HG03039 (cell line): Measurements from ENCODE around the gene DLX2.

Experiments used
- ATAC-seq: cut with Tn5 transposase; IDR thresholded peaks from one replicate; pipeline ENCODE4 v1.9.1; 2021; ENCODE audit warnings: mild to moderate bottlenecking, moderate library complexity; ENCODE audit not compliant: unreplicated experiment

DLX2 gene

DNA sequence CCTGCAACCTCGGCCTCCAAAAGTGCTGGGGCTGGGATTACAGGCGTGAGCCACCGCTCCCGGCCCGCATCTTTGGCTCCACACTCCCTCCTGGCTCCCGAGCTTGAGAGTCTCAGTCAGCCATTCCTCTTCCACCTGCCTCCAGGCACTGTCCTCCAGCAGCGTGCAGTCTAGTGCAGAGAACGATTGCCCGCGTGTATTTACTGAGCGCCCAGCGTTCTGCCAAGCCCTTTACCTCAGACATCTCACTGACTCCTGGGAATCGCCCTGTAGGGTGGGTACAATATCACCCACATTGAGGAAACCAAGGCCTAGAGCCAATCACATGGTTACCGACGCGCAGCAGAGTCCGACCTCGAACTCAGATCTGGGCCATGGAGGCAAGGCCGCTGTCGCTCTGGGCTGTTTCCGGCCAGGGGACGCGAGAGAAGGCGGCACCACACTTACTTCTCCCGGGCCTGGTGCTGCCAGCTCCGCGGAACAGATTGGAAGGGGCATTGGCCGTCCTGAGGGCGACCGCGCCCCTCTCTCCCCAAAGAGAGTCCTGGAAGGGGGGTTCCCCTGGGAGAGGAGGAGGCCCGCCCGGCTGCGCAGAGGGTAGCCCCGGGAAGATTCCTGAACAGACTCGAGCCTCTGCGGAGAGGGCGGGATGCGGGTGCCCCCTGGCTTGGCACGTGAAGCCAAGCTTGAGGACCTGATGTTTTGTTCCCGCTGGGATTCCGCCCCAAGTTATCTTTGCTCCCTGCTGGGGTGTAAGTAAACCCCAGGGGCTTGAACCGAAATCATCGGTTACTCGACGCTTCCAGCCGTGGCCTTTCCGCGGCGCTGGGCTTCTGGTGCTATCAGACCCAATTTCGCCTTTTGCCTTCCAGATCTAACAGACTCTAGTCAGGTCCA, 5.2 kb upstream of the DLX2 start:
- no peak for ATAC-seq

DNA sequence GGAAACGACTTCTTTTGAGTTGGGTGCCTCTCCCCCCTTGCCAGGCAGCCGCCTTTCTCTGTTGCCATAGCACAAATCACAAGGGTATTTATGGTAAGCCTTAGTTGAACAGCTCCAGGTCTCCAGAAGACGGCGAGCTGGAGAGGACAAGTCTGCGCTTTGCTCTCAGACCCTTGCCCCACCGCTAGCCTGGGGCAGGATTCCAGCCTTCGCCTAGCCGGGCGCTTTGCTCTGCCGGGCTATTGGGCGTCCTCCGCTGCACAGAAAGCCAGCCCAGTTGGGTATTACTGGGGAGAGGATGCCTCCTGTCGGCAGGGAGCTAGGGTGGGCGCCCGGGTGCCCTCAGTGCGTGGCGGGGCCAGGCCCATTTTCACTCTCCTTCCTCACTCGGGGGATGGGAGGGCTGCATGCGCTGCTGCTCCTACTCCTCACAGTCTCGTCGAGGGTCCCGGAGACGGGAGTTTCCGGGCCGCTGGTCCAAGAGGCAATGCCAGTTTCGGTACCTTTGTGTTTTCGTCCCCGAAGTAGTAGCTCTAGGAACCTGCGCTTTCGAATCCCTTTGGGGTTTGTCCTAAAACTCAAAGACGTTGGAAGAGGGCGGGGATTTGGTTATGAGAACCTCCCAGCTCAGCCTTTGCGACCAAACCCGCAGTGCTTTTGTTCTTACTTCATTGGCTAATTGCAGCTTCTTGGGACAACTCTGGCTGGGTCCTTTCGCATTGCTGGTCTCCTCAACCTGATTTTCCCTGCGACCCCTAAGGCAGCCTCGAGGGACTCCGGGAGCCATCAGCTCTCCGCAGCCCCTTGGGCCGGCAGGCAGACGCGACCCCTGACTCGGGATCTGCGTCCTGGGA, 3.6 kb upstream of the DLX2 start:
- ATAC-seq = no peak

DNA sequence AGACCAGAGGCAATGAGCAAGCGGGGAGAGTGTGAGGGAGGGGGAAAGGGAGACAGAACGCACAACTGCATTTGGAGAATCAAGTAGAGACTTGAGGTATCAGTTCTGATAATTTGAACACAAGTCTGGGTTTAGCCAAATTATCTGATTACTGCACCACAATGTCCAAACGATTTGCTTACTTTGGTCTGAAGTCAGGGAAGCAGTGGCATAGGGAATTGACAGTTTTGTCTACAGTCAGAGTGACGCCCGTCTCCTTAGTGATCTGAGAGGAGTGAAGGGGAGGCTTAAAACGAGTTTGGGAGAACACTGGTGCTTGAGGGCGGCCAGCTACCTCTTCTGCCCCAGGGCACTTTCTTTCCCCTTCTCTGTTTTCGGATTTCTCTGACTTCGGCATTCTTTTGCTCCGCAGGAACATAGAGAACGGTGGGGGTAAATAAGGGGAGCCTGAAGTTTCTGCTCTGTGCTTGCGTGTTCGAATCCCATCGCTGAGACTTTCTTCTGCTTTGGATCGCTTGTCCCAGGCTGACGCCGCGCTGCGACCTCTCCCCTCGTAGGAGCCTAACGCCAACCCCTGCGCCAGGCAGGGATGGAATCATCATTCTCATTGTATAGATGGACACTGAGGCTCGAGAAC, 2.9 kb upstream of the DLX2 start:
- no peak for ATAC-seq

DNA sequence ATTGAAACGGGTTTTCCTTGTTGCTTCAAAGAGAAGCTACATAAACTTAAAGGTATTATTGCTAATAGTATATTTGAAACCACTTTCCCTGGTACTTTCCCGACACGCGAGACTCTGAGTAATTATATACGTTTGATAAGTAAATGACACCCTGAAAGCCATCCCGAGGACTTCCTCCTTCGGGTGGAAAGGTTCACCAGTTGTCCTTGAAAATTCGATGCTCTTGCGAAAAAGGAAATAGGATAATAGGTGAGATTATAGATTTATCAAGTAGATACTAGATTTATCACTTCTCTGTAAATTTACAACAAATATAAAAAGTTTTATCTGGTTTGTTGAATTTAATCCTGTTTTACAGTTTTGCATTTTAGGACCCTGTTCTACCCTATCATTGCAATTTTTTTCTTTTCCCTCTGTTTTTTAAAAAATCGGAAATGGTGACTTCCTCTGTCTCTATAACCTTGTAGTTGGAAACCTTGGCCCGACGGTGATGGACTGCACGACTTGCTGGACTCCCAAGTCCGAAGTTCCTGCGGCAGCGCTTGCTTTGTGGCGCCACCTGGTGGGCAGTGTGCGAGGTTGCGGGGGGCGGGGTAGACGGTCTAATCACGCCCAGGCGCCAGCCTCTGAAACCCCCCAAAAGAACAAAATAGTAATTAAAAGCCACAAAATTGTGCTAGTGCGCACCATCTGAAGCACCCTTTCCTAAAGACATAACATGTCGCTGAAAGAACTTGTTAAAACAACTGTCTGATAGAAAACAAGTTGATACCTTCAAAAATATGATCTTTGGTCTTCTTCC, 972 bp upstream of the DLX2 start:
- no peak for ATAC-seq

DNA sequence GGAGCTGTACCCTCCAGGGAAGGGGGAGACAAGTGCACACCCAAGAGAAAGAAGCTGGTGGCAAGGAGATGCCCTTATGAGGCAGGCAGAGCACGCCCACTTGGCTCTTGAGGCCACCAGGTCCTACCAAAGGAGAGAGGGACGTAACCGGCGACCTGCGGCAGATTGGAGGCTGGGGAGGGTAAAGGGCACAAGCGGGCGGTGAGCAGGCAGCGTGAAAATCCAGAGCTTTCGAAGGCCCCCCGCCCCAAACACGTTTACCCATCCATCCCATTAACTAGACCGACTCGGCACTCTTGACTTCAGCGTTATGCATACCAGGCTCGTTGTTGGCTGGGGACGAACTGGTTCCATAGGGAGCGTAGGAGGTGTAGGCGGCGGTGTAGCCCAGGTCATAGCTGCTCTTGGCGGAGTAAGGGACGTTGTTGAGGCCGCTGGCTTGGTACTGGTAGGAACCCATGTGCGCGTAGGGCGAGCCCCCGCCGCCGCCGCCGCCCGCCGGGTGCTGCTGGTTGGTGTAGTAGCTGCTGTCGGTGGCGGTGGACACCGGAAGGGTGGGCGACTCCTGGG, 794 bp downstream of the DLX2 start:
- ATAC-seq = no peak

DNA sequence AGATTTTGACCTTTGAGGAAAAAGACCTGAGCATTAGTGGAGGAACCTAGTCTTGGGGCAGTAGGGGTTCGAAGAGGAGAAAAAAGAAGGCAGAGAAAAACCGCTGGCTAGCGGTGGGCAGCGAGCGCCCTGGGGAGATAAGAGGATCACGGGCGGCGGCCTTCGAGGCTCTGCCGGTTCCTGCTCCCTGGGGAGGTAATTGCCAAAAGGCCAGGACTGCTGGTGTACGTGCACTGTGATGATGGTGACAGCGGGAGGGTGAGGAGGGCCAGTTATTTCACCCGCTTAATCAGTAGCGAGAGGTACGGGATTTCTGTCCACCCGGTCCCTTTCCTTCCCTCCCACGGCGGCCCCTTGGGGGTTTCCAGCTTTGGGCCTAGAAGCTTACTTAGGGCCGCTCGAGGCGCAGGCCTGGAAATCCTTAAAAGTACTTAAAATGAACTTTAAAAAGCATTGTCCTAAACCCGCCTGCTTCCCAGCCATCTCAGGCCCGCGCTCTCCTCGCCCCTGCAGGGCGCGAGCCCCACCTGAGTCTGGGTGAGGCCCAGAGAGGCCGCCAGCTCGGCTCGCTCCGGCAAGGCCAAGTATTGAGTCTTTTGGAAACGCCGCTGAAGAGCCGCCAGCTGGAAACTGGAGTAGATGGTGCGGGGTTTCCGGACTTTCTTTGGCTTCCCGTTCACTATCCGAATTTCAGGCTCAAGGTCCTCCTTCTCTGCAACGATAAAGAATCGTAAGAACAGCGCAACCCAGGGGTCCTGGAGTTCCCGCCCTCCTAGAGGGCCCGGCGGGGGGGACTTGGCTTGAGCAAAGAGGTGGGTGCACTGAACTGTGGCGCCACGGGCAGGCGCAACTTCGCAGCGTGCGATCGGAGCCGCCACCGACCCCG, 1.5 kb downstream of the DLX2 start:
- no peak for ATAC-seq

DNA sequence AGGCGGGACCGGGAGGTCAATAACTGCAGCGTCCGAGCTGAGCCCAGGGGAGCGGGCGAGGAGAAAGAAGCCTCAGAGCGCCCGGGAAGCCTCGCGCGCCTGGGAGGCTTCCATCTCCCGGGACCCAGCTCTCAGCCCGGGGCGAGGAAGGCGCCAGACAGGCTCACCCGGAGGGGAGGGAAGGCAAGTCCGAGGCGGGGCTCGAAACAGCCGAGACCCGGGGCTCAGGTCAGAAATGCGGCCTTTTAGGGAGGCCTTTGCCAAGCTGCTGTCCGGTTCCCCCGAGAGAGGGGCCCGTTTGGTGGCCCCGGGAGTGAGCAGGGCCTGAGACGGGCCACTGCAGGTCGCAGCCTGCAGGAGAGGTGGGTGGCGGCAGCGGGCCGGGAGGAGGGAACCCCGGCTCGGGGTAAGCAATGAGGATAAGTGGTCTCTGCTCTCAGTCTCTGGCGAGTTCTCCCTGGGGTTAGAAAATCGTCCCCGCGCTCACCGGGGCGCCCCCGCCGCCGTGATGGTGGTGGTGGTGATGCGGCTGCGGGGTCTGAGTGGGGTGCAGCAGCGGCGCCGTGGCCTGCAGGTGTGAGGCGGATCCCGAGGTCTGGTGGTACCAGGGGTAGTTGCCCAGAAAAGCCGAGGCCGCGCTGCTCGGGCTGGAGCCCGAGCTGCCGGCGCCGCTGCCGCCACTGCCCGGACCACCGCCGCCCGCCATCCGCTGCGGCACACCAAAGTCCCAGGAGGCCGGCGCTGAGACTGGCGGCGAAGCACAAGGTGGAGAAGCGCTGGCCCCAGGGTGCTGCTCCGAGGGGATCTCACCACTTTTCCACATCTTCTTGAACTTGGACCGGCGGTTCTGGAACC, 2.4 kb downstream of the DLX2 start:
- no peak for ATAC-seq

DNA sequence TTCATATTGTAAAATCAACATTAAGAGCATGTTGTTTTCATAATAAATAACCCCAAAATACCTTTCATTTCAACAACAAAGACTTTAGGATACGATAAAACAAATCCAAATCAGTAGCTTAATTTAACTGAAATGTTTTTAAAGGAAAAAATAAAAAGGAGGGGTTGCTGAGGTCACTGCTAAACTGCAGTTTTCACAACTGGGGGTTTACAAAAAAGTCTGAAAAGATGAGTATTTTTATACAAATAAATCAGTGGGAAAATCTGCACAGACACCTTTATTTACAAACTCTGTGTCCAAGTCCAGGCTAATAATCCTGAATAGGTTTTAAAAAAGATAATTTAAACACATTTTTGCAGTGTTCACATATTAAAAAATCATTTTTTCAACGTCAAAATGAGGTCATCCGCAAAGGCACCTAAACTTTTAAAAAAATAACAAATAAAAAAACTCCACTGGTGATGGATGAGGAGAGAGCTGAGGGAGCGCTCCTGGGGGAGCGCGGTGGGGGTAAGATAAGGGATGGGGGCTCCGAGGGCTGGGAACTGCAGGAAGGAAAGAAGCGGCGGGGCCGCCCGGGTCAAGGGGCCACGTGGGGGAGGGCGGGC, 3.1 kb downstream of the DLX2 start:
- no peak for ATAC-seq

DNA sequence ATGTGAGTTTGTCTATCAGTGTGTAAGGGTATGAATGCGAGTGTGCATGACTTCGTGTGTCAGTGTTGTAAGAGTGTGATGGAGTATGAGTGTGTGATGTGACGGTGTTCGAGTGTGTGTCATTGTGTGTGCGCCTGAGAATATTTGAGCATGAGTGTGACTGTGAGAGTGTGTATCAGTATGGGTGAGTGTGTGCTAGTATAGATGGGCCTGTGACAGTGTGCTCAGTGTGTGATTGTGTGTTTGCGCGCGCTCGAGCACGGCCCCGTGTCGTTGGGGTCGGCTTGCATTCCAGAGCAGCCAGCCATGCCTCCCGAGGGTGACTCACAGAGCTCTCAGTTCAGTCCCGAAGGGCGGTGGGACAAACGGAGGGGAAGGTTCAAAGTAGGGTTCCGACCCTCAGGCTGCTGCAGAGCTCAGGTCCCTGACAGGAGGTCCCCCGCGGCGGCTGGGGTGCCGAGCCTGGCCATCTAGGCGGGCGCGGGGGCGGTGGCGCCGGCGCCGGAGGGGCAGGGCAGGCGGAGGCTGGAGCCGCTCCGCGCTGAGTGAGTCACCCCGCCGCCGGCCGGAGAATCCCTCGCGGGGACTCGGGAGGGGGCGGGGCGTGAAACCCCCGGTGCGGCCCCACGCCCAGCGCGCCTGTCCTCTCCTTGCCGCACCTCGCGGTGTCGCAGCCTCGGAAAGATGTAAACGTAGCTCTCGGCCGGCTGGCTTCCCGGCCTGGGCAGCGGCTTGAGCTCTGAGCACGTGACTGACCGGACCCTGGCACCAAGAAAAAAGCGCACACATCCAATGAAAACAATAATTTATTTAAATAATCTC, 3.8 kb downstream of the DLX2 start:
- ATAC-seq = no peak

DNA sequence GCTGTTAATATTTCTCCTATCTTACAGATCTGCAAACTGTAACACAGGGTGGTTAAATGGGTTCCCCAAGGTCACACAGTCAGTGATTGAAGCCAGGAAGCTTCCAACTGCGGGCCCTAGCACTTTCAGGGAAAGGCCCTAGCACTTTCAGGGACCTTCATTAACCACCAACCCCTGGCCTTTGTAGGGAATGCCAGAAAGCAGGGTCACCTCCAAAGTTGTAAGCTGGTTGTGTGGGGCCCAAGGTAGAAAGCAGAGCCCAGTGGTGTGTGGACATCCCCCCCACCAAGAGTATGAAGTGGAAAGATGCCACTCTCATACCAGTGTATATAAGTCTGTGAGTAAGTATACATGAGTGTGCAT, 4.4 kb downstream of the DLX2 start:
- no peak for ATAC-seq

DNA sequence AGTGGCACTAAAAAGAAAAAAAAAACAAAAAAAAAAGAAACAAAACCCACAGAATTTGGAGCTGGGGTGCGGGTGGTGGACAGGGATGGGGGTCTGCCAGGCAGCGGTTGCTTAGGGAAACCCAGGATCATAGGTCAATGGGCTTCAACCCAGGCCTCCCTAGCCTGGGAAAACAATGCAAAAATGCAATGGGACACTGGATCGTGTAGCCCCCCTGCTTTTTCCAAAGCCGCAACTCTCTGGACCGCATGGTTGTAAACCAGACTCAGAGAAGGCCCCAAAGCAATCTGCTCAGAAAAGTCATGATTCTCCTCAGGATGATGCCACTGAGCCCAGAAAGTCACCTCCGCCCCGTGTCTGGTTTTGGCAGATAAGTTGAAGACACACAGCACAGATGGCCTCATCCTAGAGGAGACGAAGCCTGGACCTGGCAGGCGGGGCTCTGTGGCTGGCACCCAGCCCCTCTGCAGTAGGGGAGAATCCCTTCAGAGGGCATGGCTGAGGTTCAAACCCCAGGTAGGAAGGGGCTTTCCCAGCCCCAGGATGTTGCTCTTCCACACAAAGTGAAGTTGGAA, 5.1 kb downstream of the DLX2 start:
- no peak for ATAC-seq

DNA sequence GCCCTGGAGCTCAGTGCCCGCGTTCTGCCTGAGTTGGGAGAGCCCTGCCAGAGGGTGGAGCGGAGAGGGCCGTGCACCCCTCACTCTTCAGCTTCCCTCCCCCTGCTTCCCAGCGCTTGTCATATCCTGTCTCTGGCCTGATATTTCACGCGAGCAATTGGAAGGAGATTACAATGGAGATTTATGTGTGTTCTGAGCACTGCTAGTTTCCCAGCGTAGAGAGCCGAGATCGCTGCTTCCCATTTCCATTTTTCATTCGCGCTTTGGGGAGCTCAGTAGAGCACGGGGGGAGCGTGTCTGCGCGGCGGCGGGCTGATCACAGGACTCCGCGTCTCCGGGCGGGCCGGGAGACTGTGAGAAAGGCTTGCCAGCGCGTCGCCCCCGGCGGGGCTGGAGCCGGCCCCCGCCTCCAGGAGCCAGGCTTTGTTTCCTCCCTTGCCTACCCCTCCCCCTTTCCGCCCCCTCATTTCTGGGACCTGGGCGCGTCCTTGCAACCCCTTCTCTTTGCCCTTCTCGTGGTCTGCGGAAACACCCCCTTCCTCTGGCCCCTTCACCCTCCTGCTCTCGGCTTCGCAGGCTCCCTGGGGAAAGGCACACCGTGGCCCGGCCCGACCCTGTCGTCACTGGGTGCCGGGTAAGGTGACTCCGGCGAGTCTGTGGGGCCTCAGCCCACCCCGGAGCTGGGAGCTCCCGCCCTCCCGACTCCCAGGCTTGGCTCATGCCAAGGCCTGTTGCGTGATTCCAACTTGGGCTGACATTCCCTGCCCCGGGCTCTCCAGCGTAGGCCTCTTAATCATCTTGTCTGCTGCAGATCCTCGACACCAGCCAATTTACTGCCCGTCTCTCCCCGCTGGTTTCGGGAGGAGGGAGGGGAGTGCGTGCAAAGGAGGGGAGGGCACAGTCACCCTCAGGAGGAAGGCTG, 5.8 kb downstream of the DLX2 start:
- ATAC-seq = no peak

DNA sequence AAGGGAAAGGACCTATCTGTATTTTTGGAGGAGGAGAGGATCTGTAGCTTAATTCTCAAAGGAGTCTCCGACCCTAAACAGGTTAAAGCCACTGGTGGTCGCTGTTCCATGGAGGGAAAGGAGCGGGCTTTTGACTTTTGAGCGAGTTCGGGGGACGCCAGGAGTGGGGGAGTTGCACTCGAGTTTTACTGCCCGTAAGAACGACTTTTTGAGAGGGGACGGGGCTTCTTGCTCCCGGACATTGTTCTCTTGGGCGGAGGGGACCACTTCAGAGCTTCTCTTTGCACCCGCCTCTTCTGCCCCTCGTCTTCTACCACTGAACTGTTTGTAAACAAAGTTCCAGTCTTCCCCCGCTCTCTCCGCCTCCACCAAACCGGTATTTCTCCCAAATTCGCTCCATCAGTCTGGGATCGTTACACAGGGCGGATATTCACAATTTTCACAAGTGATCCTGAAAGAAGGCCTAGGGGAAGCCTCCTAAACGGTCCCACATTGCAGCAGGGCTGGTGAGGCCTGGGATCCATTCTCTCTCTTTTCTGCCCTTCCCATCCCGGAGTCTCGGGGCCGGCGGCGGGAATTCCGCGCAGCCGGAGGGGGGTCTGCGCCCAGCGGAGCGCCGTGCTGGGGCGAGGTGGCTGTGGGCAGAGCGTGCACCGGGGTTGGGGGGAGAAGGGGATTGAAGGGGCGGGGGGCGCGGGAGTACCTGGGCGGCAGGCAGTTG, 6.6 kb downstream of the DLX2 start:
- no peak for ATAC-seq

DNA sequence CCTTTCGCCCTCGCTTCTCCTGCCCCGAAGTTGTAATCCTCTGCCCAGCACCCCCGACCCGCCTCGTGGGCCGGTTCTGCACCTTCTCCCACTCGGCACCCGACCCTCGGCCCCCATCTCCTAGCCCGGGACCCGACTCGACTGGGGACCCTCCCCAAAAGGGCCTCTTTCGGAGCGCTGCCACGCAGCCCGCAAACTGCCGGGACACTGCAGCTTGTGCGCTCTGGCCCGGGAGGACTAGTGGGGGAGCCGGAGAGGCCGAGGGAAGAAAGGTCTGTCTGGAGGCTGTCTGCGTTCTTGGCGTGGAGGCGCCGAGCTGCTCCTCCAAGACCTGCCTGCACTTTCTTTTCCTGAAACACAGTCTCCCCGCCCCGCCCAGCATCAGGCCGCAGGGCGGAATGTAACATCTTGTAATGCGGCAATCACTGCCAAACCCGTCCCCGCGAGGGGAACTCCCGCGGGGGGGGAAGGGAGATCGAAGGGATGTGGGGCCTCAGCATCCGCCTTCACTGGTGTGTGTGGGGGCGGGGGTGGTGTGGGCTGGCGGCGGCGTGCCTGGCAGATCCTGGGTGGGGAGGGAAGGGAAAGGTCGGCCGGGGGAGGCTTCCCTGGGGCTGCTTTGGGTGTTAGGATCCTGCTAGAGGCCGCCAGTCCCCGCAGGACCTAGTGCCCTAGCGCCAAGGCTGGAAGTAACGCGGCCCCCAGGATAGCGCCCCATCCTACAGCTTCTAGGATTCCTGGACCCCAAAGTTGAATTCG, 7.4 kb downstream of the DLX2 start:
- ATAC-seq = no peak
